Esophagus squamous epithelium (tissue), 5 donors: ENCODE results near the gene KIF23. TPM values are rescaled to one million over a fixed set of nuclear protein-coding genes. Genes with fewer than 3 reads are reported as not detected.

ENCODE experiments used
- DNase-seq: peaks from one replicate; lab custom pipeline; 2025; lab: John Stamatoyannopoulos, UW
- H3K27ac ChIP-seq, 4 donors: fragments of 200-600 bp; sonication (generic); one replicate each; pipeline ENCODE4 v1.5.1; 2016 to 2019; ENCODE audit warnings: mild to moderate bottlenecking in 1 of 4
- H3K27me3 ChIP-seq, 4 donors: fragments of 200-600 bp; sonication (generic); 1 replicate in 3 of 4; 2 replicates in 1 of 4; pipeline versions ENCODE4 v1.5.1 to v1.6.0; 2017 to 2021; ENCODE audit warnings: antibody characterized with exemption in 1 of 4
- H3K36me3 ChIP-seq, 3 donors: fragments of 200-600 bp; sonication (generic); one replicate each; pipeline ENCODE4 v1.5.1; 2016 to 2019
- H3K4me1 ChIP-seq, 3 donors: fragments of 200-600 bp; sonication (generic); one replicate each; pipeline ENCODE4 v1.5.1; 2017 to 2019
- H3K4me3 ChIP-seq, 4 donors: fragments of 200-600 bp; sonication (generic); 1 replicate in 3 of 4; 2 replicates in 1 of 4; pipeline ENCODE4 v1.5.1; 2016 to 2019; ENCODE audit warnings: mild to moderate bottlenecking in 2 of 4, moderate library complexity in 1 of 4
- H3K9me3 ChIP-seq, 3 donors: fragments of 200-600 bp; sonication (generic); one replicate each; pipeline ENCODE4 v1.5.1; 2016 to 2019
- CTCF ChIP-seq, 6 experiments: fragments of 450-650 bp in 4 of 6; fragments of 200-600 bp in 2 of 6; sonication (generic) in 2 of 6; IDR thresholded peaks; one replicate each; pipeline ENCODE4 v1.5.1; 2016 to 2019; ENCODE audit warnings: antibody characterized with exemption in 6 of 6, mild to moderate bottlenecking in 4 of 6, moderate library complexity in 4 of 6
- POLR2A ChIP-seq, 4 donors: fragments of 450-650 bp; IDR thresholded peaks; one replicate each; pipeline ENCODE4 v1.6.1; 2017; ENCODE audit warnings: antibody characterized with exemption in 4 of 4, mild to moderate bottlenecking in 4 of 4, moderate library complexity in 3 of 4
- WGBS, 2 donors: methylation state at CpG; one replicate each; pipeline ENCODE4 v1.1.5; 2018; 5-methylcytosine and 5-hydroxymethylcytosine counted together
- intact Hi-C: fragments of 100-400 bp; cut with DNase I; formaldehyde crosslinking; loops from one replicate; pipeline ENCODE4 v1.15.0; 2022
- total RNA-seq, 4 donors: library from RNA; depleted of rRNA; stranded (reverse); fragments of >200 nt; gene quantifications; one replicate each; pipeline ENCODE4 v1.1.0, GENCODE V29; 2016
- donor health status: DM: yes; HTN: yes; CAD: no.

Gene KIF23
- total RNA-seq, 4 donors from 2014 or later = 13.5 to 33.2 (median 13.9) TPM

GRCh38 chr15:69456208-69457166, 42.3 kb downstream of the KIF23 start:
- no peaks in the 10 kb centered on the region for H3K27me3 ChIP-seq
- no peak overlapping the region for H3K27ac ChIP-seq
- no peak overlapping the region for H3K4me3 ChIP-seq
- H3K36me3 ChIP-seq = peaks cover 12 to 38% (median 21%) of the 10 kb centered on the region in 3 donors
- no peaks in the 10 kb centered on the region for H3K9me3 ChIP-seq
- no peak for TF ChIP-seq POLR2A (IDR thresholded peaks at IDR 0.05)
- no peak for TF ChIP-seq CTCF (IDR thresholded peaks at IDR 0.05)
- no peak for DNase-seq
- intact Hi-C loops = no loop called here
- H3K4me1 ChIP-seq = peaks cover 6 to 58% (median 26%) of the 10 kb centered on the region in 3 donors
- 77 to 79% methylated on average over 13 of the region's 13 CpGs for whole genome bisulfite sequencing, 2 donors

DNA sequence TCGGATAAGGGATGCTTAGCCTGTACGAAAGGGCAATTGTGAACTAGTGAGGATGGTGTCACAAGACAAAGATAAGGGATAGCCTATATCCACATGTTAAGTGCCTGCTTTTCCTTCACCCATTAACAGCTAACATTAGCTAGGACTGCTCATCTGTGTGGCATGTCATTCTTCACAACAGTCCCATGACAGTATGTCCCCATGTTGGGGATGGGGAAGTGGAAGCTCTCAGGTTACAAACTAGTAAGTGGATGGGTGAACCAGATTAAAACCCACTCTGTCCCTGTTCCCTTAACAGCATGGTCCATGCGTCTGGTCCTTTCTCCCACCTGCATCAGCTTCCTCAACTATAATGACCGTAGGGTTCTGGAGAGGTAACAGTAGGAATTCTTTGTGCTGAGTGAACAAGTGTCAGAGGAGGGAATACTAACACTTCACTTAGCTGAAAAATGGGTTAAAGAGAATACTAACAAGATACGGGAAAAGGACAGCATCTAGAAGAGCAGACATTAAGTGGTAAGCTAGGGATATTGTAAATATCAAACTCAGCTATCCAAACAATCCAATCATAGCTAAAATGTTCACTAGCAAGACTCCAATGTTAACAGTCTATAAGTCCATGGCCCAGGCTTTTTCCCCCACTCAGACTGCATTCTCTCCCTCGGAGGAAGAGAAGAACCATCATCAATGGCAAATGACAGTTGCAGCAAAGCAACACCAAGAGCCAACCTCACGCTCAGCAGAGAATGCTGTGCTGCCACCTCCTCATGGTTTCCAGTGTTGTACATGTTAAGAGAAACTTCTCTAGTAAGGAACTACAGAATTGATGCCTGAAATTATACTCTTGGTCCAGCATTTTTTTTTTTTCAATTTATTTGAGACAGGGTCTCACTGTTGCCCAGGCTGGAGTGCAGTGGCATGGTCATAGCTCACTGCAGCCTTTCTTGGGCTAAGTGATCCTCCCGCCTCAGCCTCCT, 43.4 kb downstream of the KIF23 start:
- H3K4me1 ChIP-seq = peaks cover 13 to 59% (median 23%) of the 10 kb centered on the region in 3 donors
- H3K36me3 ChIP-seq = peaks cover 12 to 38% (median 21%) of the 10 kb centered on the region in 3 donors
- DNase-seq = no peak
- no peak for TF ChIP-seq POLR2A (IDR thresholded peaks at IDR 0.05)
- TF ChIP-seq CTCF (IDR thresholded peaks at IDR 0.05) = no peak
- no peak overlapping the region for H3K27ac ChIP-seq
- intact Hi-C loops = no loop called here
- H3K27me3 ChIP-seq = no peaks in the 10 kb centered on the region
- no peak overlapping the region for H3K4me3 ChIP-seq
- no peaks in the 10 kb centered on the region for H3K9me3 ChIP-seq
- WGBS, 2 donors = 73 to 75% methylated on average over 8 of the region's 8 CpGs

DNA sequence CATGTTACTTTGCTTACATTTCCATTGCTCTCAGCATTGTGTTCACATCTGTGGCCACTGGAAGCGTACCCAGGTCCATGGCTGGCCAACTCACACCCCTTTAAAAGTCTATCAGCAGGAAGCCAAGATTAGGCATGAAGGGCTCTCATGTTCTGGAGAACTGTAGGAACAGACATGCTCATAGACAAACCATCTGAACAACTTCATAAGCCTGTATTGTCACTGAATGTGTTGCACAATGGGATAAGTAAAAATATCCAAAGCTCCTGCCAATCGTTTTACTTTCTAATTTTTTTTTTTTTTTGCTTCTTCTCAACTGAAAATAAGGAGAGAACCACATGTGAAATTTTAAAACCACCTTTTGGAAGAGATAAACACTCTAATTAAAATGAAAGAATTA, 44.9 kb downstream of the KIF23 start:
- 46 to 54% methylated on average over 2 of the region's 2 CpGs for WGBS, 2 donors
- Histone ChIP-seq H3K4me1 (peaks cover 18 to 64% (median 24%) of the 10 kb centered on the region in 3 donors), H3K27me3 (no peaks in the 10 kb centered on the region), H3K27ac (peak overlapping the region in 1 of 4 donors; percentile 4), H3K36me3 (peaks cover 12 to 38% (median 21%) of the 10 kb centered on the region in 3 donors), H3K9me3 (no peaks in the 10 kb centered on the region), H3K4me3 (no peak overlapping the region)
- intact Hi-C loops = no loop called here
- TF ChIP-seq CTCF (IDR thresholded peaks at IDR 0.05) (no peak), POLR2A (IDR thresholded peaks at IDR 0.05) (no peak)
- DNase-seq = no peak

DNA sequence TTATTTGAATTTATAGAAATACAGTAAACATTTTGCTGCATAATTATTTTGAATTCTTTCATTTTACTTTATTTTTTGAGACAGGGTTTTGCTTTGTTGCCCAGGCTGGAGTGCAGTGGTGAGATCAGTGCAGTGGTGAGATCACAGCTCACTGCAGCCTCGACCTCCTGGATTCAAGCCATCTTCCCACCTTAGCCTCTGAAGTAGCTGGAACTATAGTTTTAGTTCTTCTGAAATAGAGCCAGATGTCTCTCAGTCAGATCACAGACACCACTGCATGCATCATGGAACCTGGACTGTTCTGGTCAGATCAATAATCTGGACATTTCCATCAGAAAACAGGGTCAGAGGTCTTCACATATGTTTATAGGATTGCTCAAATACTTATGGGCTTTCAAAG, 46.3 kb downstream of the KIF23 start:
- Histone ChIP-seq H3K36me3 (peaks cover 11 to 26% (median 13%) of the 10 kb centered on the region in 3 donors), H3K27me3 (no peaks in the 10 kb centered on the region), H3K4me1 (peaks cover 10 to 53% (median 12%) of the 10 kb centered on the region in 3 donors), H3K9me3 (no peaks in the 10 kb centered on the region), H3K27ac (no peak overlapping the region), H3K4me3 (no peak overlapping the region)
- no peak for DNase-seq
- no peak for TF ChIP-seq POLR2A (IDR thresholded peaks at IDR 0.05)
- TF ChIP-seq CTCF (IDR thresholded peaks at IDR 0.05) = no peak
- WGBS, 2 donors = 10 to 22% methylated on average over 1 of the region's 1 CpG
- intact Hi-C loops = no loop called here
